CD14-positive monocyte (primary cell): Measurements from ENCODE around the gene TBC1D22A. TPM values are rescaled to one million over a fixed set of nuclear protein-coding genes. Genes with fewer than 3 reads are reported as not detected.
A peak's percentile ranks its signal among the peaks of the same experiment; 100 is the strongest.

ENCODE experiments used
- DNase-seq, 3 donors: peaks; one replicate each; pipeline ENCODE4 v3.0.0-alpha.2; 2011 to 2022
- H2AFZ ChIP-seq: 2 replicates; pipeline ENCODE4 v1.6.0; 2012; ENCODE audit warnings: mild to moderate bottlenecking, low read depth, low read length, inconsistent platforms; ENCODE audit not compliant: insufficient read depth, poor library complexity, severe bottlenecking
- H3K27ac ChIP-seq, 2 donors: 1 replicate in 1 of 2; 2 replicates in 1 of 2; pipeline ENCODE4 v1.5.1; 2012 to 2013; ENCODE audit warnings: low read length in 2 of 2, control low read depth in 1 of 2, inconsistent platforms in 1 of 2, low read depth in 1 of 2, mild to moderate bottlenecking in 1 of 2
- H3K27me3 ChIP-seq, 2 donors: one replicate each; pipeline versions ENCODE4 v1.6.0 to v1.6.1; 2011 to 2013; ENCODE audit warnings: low read length in 2 of 2; ENCODE audit not compliant: control insufficient read depth in 2 of 2, insufficient read depth in 2 of 2
- H3K36me3 ChIP-seq, 2 donors: replicated peaks in 1 of 2; 1 replicate in 1 of 2; 2 replicates in 1 of 2; pipeline versions ENCODE4 v1.5.1 to v1.6.1; 2012 to 2013; ENCODE audit warnings: low read length in 2 of 2, control low read depth in 1 of 2, inconsistent platforms in 1 of 2, mild to moderate bottlenecking in 1 of 2; ENCODE audit not compliant: insufficient read depth in 2 of 2, control insufficient read depth in 1 of 2
- H3K4me1 ChIP-seq, 2 donors: 1 replicate in 1 of 2; 2 replicates in 1 of 2; pipeline versions ENCODE4 v1.5.1 to v1.6.1; 2012 to 2013; ENCODE audit warnings: low read length in 2 of 2, control low read depth in 1 of 2, inconsistent platforms in 1 of 2, mild to moderate bottlenecking in 1 of 2, moderate library complexity in 1 of 2; ENCODE audit not compliant: insufficient read depth in 2 of 2, control insufficient read depth in 1 of 2
- H3K4me2 ChIP-seq: replicated peaks from 2 replicates; pipeline ENCODE3; 2012; ENCODE audit warnings: low read length, moderate library complexity, mild to moderate bottlenecking; ENCODE audit not compliant: poor library complexity, severe bottlenecking; ENCODE audit errors: extremely low read depth
- H3K4me3 ChIP-seq, 3 experiments: fragments of 200-600 bp in 1 of 3; sonication (generic) in 1 of 3; replicated peaks in 1 of 3; 1 replicate in 2 of 3; 2 replicates in 1 of 3; pipeline ENCODE4 v1.5.1; 2011 to 2013; ENCODE audit warnings: low read length in 3 of 3, mild to moderate bottlenecking in 3 of 3, control low read depth in 2 of 3, low read depth in 2 of 3, inconsistent platforms in 1 of 3, moderate library complexity in 1 of 3
- H3K79me2 ChIP-seq: 2 replicates; pipeline ENCODE4 v1.6.0; 2012; ENCODE audit warnings: mild to moderate bottlenecking, control low read depth, inconsistent platforms, low read length, moderate library complexity; ENCODE audit not compliant: insufficient read depth
- H3K9ac ChIP-seq: 2 replicates; pipeline ENCODE4 v1.6.0; 2017; ENCODE audit warnings: low read length, mild to moderate bottlenecking; ENCODE audit not compliant: insufficient read depth, poor library complexity, severe bottlenecking
- H3K9me3 ChIP-seq, 2 donors: replicated peaks in 1 of 2; 1 replicate in 1 of 2; 2 replicates in 1 of 2; pipeline versions ENCODE4 v1.5.1 to v1.6.1; 2012 to 2013; ENCODE audit warnings: low read length in 2 of 2, control low read depth in 1 of 2; ENCODE audit not compliant: control insufficient read depth in 1 of 2, insufficient read depth in 1 of 2
- H4K20me1 ChIP-seq: 2 replicates; pipeline ENCODE4 v1.6.0; 2012; ENCODE audit warnings: mild to moderate bottlenecking, low read length, control low read depth, moderate library complexity; ENCODE audit not compliant: insufficient read depth
- H3K27ac Mint-ChIP-seq, 7 donors: one replicate each; pipeline ENCODE4 v1.8.0; 2020; ENCODE audit warnings: mild to moderate bottlenecking in 7 of 7, mixed read lengths in 7 of 7, moderate library complexity in 6 of 7, inconsistent platforms in 2 of 7
- H3K27me3 Mint-ChIP-seq, 3 donors: one replicate each; pipeline ENCODE4 v1.8.0; 2021 to 2022; ENCODE audit warnings: low read depth in 3 of 3, mild to moderate bottlenecking in 3 of 3, mixed read lengths in 3 of 3, moderate library complexity in 3 of 3, inconsistent platforms in 1 of 3
- H3K36me3 Mint-ChIP-seq, 2 donors: one replicate each; pipeline ENCODE4 v1.8.0; 2020; ENCODE audit warnings: mixed read lengths in 2 of 2, inconsistent platforms in 1 of 2, mild to moderate bottlenecking in 1 of 2
- H3K4me1 Mint-ChIP-seq: one replicate; pipeline ENCODE4 v1.8.0; 2020; ENCODE audit warnings: mild to moderate bottlenecking, mixed read lengths
- H3K4me3 Mint-ChIP-seq, 2 donors: one replicate each; pipeline ENCODE4 v1.8.0; 2020; ENCODE audit warnings: mild to moderate bottlenecking in 2 of 2, mixed read lengths in 2 of 2, moderate library complexity in 1 of 2
- H3K9me3 Mint-ChIP-seq, 7 donors: one replicate each; pipeline ENCODE4 v1.8.0; 2020 to 2022; ENCODE audit warnings: mixed read lengths in 7 of 7, mild to moderate bottlenecking in 6 of 7, moderate library complexity in 6 of 7, inconsistent platforms in 2 of 7
- CTCF ChIP-seq: fragments of 200-600 bp; IDR thresholded peaks from one replicate; pipeline ENCODE4 v1.8.0; 2022; ENCODE audit warnings: antibody characterized with exemption, mild to moderate bottlenecking
- WGBS: methylation state at CpG from one replicate; pipeline ENCODE4 v1.1.5; 2013; ENCODE audit warnings: missing lambda C conversion rate; ENCODE audit not compliant: insufficient coverage; 5-methylcytosine and 5-hydroxymethylcytosine counted together
- intact Hi-C, 2 donors: fragments of 100-400 bp; cut with micrococcal nuclease; formaldehyde crosslinking; loops; one replicate each; pipeline versions ENCODE4 v1.15.0 to v1.15.1; 2023
- polyA plus RNA-seq, 3 donors: library from polyadenylated mRNA; depleted of rRNA in 1 of 3; unstranded in 2 of 3; stranded (reverse) in 1 of 3; fragments of 300-500 nt in 2 of 3; fragments of >200 nt in 1 of 3; fragmentation: Illumina TruSeq in 2 of 3; gene quantifications; 1 replicate in 2 of 3; 2 replicates in 1 of 3; pipeline ENCODE4 v1.2.3, GENCODE V29; 2012 to 2021

The TBC1D22A gene
- polyA plus RNA-seq, 3 donors, result 25.9 to 36.2 (median 29.5) TPM

- WGBS, result no CpG with 5 or more reads among the region's 11 CpGs
- Mint-ChIP-seq H3K4me3 (no peak overlapping the region), H3K36me3 (peaks cover 72 to 84% of the 10 kb centered on the region in 2 donors), H3K27me3 (no peaks in the 10 kb centered on the region), H3K9me3 (no peaks in the 10 kb centered on the region), H3K4me1 (peaks cover 17% of the 10 kb centered on the region), H3K27ac (peak overlapping the region in 6 of 7 donors; percentile 0 to 38 (median 24))
- intact Hi-C loops, result no loop called here
- Histone ChIP-seq H2AFZ (no peak overlapping the region), H3K9me3 (no peaks in the 10 kb centered on the region), H3K9ac (no peak overlapping the region), H3K27me3 (no peaks in the 10 kb centered on the region), H4K20me1 (peaks cover 96% of the 10 kb centered on the region), H3K4me1 (no peaks in the 10 kb centered on the region), H3K79me2 (no peaks in the 10 kb centered on the region), H3K4me2 (no peak overlapping the region), H3K36me3 (peaks cover 50 to 86% of the 10 kb centered on the region in 2 donors), H3K4me3 (no peak overlapping the region), H3K27ac (no peak overlapping the region)
- peak; percentile 4 to 26 (median 13) for DNase-seq
- no peak for TF ChIP-seq CTCF
These were observed 133.3 kb downstream of the TBC1D22A start for GRCh38 chr22:46895753-46896152.

- Mint-ChIP-seq H3K4me3 (no peak overlapping the region), H3K4me1 (peaks cover 17% of the 10 kb centered on the region), H3K27me3 (no peaks in the 10 kb centered on the region), H3K36me3 (peaks cover 72 to 82% of the 10 kb centered on the region in 2 donors), H3K27ac (peak overlapping the region; percentile 0 to 38 (median 12)), H3K9me3 (no peaks in the 10 kb centered on the region)
- Histone ChIP-seq H2AFZ (no peak overlapping the region), H3K9ac (no peak overlapping the region), H3K79me2 (no peaks in the 10 kb centered on the region), H3K4me2 (no peak overlapping the region), H4K20me1 (peaks cover 96% of the 10 kb centered on the region), H3K27ac (no peak overlapping the region), H3K9me3 (no peaks in the 10 kb centered on the region), H3K36me3 (peaks cover 48 to 86% of the 10 kb centered on the region in 2 donors), H3K4me3 (no peak overlapping the region), H3K27me3 (no peaks in the 10 kb centered on the region), H3K4me1 (no peaks in the 10 kb centered on the region)
- intact Hi-C loops, result no loop called here
- no peak for TF ChIP-seq CTCF
- DNase-seq, result no peak
- no CpG with 5 or more reads among the region's 4 CpGs for WGBS
These were observed 133.7 kb downstream of the TBC1D22A start for GRCh38 chr22:46896166-46896565.
